MG63 (cell line): ENCODE results near the gene BCAS4. TPM values are rescaled to one million over a fixed set of nuclear protein-coding genes. Genes with fewer than 3 reads are reported as not detected.
A peak's percentile ranks its signal among the peaks of the same experiment; 100 is the strongest.

ENCODE experiments used
- DNase-seq: peaks from one replicate; pipeline ENCODE4 v3.0.0-alpha.2; 2020
- H3K27me3 ChIP-seq: fragments of 250-450 bp; sonication (Bioruptor Pico); 2 replicates; pipeline ENCODE4 v1.5.1; 2020; ENCODE audit warnings: mild to moderate bottlenecking, moderate library complexity
- H3K36me3 ChIP-seq: fragments of 250-450 bp; sonication (Bioruptor Pico); 2 replicates; pipeline ENCODE4 v1.5.1; 2020; ENCODE audit warnings: mild to moderate bottlenecking, moderate library complexity
- H3K4me3 ChIP-seq: fragments of 250-450 bp; sonication (Bioruptor Pico); 2 replicates; pipeline ENCODE4 v1.5.1; 2020; ENCODE audit warnings: mild to moderate bottlenecking, moderate library complexity
- H3K9me3 ChIP-seq: fragments of 250-450 bp; sonication (Bioruptor Pico); 2 replicates; pipeline ENCODE4 v1.5.1; 2020; ENCODE audit warnings: mild to moderate bottlenecking, moderate library complexity
- total RNA-seq: library from RNA; depleted of rRNA; stranded (reverse); fragments of >200 nt; shearing (Covaris generic); gene quantifications from 2 replicates; pipeline ENCODE4 v1.2.3, GENCODE V29; 2014; ENCODE audit warnings: low replicate concordance

The BCAS4 gene
- total RNA-seq, 1 experiment from 2014 or later = 13.1 TPM

DNA sequence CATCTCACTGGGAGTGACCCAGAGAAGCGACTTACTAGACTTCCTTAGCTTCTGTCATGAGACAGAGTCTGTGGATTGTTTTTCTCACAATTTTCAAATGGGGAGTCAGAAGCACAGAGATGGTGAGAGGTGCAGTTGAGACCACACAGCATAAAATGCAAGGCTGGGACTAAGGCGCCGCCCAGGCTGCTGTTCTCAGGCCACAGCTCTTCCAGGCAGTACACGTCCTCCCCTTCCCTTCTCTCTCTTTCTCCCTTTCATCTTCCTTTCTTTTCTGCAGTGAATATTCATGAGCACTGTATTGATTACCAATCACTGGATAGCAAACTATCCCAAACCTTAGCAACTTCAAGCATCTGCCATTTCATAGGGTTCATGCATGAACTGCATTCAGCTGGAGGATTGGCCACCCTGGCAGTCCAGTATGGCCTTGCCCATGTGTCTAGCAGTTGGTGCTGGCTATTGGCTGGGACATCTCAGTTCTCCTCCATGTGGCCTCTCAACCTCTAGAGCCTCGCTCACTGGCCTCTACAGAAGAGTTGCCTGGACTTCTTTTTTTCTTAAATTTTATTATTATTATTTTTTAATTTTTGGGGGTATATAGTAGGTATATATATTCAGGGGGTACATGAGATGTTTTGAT lies 11.4 kb downstream of the BCAS4 start:
- H3K27me3 ChIP-seq = no peaks in the 10 kb centered on the region
- H3K9me3 ChIP-seq = no peaks in the 10 kb centered on the region
- no peak overlapping the region for H3K4me3 ChIP-seq
- no peak for DNase-seq
- no peaks in the 10 kb centered on the region for H3K36me3 ChIP-seq

DNA sequence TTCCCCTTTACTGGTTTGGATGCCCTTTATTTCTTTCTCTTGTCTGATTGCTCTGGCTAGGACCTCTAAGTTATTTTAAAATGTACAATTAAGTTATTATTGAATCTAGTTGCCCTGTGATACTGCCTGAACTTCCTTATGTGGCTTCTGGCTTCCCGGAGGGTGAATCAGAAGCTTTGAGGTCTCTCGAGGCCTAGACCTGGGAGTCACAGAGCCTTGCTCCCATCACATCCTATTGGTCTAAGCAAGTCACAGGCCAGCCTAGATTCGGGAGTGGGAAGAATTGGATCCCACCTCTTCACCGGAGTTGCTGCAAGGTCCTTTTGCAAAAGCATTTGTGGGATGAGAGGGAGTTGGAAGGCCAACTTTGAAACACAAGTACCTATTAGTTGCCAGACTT lies 15.2 kb downstream of the BCAS4 start:
- Histone ChIP-seq H3K9me3 (no peaks in the 10 kb centered on the region), H3K27me3 (no peaks in the 10 kb centered on the region), H3K36me3 (no peaks in the 10 kb centered on the region), H3K4me3 (no peak overlapping the region)
- no peak for DNase-seq

DNA sequence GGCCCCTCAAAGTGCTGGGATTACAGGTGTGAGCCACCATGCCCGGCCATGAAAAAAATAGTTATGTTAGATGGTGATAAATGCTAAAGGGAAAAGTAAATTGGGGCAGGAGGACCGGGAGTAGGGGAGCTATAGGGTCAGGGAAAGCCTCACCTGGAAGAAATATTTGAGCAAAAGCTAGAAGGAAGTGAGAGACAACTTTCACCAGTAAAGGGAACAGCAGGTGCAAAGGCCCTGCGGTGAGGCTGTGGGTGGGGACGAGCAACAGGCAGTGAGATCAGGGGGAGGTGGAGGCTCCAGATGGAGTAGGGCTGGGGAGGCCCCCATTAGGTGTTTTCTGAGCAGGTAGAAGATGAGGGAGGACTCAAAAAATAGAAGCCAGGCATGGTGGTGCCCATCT lies 16.0 kb downstream of the BCAS4 start:
- Histone ChIP-seq H3K4me3 (no peak overlapping the region), H3K36me3 (no peaks in the 10 kb centered on the region), H3K9me3 (no peaks in the 10 kb centered on the region), H3K27me3 (no peaks in the 10 kb centered on the region)
- DNase-seq = no peak

DNA sequence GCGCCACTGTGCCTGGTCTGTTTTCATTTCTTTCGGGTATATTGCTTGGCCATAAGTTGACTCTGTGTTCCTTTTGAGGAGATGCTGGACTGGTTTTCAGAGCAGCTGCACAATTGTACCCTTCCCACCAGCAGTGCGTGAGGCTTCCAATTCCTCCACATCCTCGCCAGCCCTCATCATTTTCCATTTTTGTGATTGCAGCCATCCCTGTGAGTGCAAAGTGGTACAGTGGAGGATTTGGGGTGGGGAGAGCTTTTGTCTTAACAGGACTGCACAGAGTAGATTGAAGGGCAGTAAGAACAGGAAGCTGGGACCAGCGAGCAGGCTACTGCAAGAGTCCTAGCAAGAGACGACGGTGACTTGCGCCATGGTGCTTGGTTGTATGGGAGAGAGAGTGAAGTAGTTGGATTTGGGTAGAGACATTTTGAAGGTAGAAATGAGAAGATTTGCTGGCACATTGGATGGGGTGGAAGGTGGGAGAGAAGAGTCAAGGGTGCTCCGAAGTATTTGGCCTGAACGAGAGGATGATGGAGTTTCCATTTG lies 18.3 kb downstream of the BCAS4 start:
- Histone ChIP-seq H3K36me3 (no peaks in the 10 kb centered on the region), H3K9me3 (no peaks in the 10 kb centered on the region), H3K4me3 (no peak overlapping the region), H3K27me3 (no peaks in the 10 kb centered on the region)
- DNase-seq = no peak

DNA sequence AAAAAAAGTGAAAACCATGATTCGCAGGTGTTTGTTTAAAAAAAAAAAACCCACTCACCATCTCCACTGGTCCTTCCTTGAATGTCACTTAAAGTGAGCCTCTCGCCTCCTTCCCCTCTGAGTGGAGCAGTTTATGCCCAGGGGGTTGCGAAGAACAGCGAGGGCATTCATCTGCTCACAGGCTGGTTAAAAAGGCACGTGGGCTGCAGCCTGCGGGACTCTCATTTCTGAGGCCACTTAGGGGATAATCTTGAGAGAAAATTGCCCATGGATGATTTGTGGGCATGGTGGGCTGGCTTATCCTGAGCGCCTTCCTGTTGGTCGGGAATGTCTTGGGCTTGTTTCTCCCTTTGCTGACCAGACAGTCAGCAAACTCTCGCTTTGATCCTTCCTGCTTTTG lies 18.9 kb downstream of the BCAS4 start:
- H3K36me3 ChIP-seq = no peaks in the 10 kb centered on the region
- no peak for DNase-seq
- no peaks in the 10 kb centered on the region for H3K9me3 ChIP-seq
- H3K27me3 ChIP-seq = no peaks in the 10 kb centered on the region
- H3K4me3 ChIP-seq = no peak overlapping the region

DNA sequence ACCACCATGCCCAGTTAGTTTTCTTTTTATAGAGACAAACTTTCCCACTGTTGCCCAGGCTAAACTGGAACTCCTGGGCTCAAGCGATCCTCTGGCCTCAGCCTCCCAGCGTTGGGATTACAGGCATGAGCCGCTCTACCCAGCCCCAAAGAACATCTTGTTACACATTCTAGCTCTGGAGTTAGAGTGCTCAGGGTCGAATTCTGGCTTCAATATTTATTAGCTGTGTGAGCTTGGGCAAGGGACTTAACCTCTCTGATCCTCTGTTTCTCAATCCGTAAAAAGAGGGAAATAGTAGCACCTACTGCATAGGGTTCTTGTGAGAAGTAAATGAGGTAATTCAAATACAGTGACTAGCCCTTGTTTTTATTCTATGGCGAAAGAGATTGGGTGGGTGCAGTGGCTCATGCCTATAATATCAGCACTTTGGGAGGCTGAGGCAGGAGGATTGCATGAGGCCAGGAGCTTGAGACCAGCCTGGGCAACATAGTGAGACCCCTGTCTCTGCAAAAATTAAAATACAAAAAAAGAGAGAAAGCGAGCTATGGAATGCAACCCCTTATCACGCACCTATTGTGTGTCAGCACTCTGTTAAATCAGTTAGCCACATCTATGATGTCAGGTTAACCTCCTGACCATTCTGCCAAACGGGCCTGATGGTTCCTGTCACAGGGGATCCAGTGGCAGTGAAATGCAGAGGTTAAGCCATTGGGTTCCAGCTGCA lies 19.7 kb downstream of the BCAS4 start:
- no peak for DNase-seq

DNA sequence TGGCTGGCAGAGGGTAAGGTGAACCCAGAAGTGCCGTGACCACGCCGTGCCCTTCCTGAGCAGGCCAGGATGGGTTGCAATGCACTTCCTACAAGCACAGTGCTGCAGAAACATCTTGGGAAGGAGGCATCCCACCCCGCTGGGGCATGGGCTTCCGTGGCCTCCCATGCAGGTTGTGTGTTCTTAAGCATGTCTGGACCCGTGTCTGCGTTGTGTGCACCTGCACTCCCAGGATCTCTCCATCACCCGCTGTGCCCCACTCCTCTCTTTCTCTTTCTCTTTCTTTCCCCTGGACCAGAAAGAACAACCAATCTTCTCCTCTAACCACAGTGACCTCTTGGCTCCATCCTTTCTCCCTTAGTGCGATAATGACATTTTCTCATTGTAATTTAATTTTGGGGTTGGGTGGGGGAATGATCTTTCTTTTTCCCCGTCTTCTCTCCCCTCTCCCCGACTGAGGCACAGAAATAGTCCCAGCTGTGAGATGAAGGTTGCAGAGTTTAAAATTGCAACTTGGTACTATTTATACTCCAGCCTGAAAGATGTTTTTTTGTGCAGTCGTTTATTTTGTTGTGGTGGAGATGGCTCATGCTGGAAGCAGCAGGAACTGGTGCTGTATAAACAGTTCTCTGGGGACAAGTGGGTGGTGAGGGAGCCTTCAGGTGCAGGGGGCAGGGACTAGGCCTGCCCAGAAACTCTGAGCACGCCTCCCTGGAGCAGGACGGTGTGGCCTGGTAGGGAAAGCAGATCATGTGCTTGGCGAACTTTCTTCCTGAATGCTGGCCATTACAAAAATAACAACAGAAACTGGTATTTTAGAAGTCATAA lies 20.5 kb downstream of the BCAS4 start:
- DNase-seq = peak; percentile 46
- no peaks in the 10 kb centered on the region for H3K9me3 ChIP-seq
- no peak overlapping the region for H3K4me3 ChIP-seq
- H3K27me3 ChIP-seq = no peaks in the 10 kb centered on the region
- H3K36me3 ChIP-seq = 0 out of 2 replicates have a peak, but pooled peaks cover 2% of the 10 kb centered on the region

More for the DNA sequence above, 19.7 kb downstream of the BCAS4 start:
- Histone ChIP-seq H3K4me3 (no peak overlapping the region), H3K9me3 (no peaks in the 10 kb centered on the region), H3K36me3 (0 out of 2 replicates have a peak, but pooled peaks cover 2% of the 10 kb centered on the region), H3K27me3 (no peaks in the 10 kb centered on the region)

DNA sequence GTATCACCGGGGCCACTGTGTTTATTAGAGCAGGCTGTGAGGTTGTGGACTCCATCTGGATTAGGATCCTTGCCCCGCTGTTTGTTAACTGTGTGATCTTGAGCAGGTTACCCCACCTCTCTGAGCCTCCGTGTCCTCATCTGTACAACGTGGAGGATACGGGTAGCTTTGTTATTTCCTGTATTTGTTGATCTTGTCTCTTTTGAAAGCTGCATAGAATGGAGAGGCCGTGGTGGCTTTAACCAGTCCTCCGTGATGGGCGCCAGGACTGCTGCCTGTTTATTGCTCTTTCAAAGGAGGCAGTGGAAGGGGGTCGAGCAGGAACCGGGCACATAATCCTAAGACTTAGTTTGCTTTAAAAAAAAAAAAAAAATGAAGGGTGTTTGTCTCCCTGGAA lies 22.9 kb downstream of the BCAS4 start:
- Histone ChIP-seq H3K9me3 (no peaks in the 10 kb centered on the region), H3K36me3 (0 out of 2 replicates have a peak, but pooled peaks cover 2% of the 10 kb centered on the region), H3K27me3 (no peaks in the 10 kb centered on the region), H3K4me3 (no peak overlapping the region)
- DNase-seq = no peak

DNA sequence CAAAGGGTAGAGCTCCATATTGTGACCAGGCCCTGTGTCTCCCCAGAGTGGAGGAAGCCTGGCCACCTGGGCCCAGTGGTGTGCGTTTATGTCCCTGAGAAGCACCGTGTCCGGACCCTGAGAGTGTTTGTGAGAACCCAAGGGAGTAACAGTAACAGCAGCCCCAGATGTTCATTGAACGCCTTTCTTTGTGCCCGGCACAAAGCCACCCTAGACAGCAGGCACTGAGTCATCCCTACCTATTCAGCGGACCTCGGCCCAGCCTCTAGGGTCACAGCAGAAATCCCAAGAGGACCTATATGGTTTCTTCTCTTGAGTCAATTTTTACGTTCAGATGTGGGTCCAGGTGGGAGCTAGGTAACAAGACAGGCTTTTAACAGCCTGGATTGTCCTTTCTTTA lies 24.5 kb downstream of the BCAS4 start:
- H3K9me3 ChIP-seq = no peaks in the 10 kb centered on the region
- DNase-seq = no peak
- H3K4me3 ChIP-seq = no peak overlapping the region
- 0 out of 2 replicates have a peak, but pooled peaks cover 2% of the 10 kb centered on the region for H3K36me3 ChIP-seq
- H3K27me3 ChIP-seq = no peaks in the 10 kb centered on the region

DNA sequence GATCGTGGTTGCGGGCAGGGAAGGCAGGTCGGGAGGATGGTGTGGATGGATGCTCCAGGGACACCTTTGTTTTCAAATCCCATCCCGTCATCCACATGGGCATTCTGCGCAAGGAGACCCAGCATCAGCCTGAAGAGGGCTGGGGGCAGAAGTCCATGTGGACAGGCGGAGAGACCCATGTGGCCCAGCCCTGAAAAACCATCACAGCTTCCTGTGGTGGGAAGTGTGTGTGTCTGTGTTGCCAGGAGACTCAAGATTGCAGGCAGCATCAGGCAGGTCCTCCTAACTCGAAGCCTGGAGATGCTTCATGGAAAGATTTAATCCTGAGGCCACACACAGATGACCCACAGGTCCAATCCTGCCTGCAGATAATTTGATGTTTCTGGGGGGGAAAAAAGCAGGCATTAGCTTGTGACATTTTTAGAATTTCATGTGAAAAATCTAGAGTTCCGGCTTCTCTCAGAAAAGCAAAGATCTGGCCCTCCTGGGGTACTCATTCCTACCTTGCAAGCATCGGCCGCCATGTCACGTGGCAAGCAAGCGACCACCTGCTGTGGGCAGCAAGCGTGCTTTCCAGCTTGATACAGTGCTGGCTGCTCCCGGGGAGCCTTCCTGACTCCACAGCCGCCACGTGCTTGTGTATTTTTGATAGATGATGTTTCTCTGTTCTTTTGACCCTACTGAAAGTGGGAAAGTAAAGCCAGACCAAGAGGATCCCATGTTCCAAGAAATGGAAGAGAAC lies 25.8 kb downstream of the BCAS4 start:
- DNase-seq = no peak
- H3K27me3 ChIP-seq = no peaks in the 10 kb centered on the region
- no peaks in the 10 kb centered on the region for H3K9me3 ChIP-seq
- 0 out of 2 replicates have a peak, but pooled peaks cover 2% of the 10 kb centered on the region for H3K36me3 ChIP-seq
- H3K4me3 ChIP-seq = no peak overlapping the region

DNA sequence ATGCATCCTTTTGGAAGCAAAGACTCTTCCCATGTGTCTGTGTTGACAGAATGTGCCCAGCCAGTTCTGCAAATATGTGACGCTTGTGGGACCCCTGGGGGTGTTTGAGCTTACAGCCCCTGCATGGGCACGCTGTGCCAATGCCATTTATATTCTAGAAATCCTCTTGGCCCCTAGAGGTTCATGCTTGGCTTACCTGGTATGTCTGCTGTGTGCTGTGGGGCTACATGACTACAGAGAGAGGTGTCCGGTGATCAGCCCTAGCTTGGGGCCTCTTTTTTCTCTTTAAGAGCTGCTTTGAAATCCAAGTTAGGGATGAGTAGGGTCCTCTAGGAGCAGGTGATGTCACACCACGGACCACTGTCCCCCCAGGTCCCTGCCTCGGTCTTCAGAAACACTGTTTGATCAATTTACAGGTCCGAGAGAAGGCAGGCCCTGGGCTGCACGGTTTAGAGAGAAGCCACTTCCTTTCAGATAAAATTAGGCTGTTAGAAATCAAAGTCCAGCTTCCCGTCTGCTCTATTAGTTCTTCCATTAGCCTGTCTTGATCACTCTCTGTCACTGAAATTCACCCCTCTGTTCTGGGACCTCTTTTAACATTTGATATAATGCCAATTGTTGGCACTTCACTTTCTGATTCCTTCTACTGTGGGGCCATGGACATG lies 26.5 kb downstream of the BCAS4 start:
- DNase-seq = no peak
- H3K36me3 ChIP-seq = 0 out of 2 replicates have a peak, but pooled peaks cover 2% of the 10 kb centered on the region
- no peaks in the 10 kb centered on the region for H3K27me3 ChIP-seq
- H3K9me3 ChIP-seq = no peaks in the 10 kb centered on the region
- no peak overlapping the region for H3K4me3 ChIP-seq

DNA sequence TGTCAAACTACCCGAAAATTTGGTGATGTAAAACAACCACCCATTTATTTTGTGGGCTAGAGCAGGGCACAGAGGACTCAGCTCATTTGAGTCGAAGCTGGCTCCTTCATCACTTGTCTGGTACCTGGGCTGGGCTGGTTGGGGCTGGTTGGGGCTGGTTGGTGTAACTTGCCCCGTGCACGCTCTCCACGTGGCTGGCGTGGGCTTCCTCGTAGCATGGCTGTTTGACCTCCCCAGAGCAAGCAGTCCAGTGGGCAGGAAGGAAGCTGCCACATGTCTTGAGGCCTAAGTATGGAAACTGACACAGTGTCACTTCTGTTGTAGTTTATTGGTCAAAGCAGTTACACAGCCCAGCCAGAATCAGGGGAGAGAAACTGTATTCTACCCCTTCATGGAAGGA lies 27.1 kb downstream of the BCAS4 start:
- 0 out of 2 replicates have a peak, but pooled peaks cover 2% of the 10 kb centered on the region for H3K36me3 ChIP-seq
- H3K27me3 ChIP-seq = no peaks in the 10 kb centered on the region
- H3K9me3 ChIP-seq = no peaks in the 10 kb centered on the region
- H3K4me3 ChIP-seq = no peak overlapping the region
- no peak for DNase-seq

DNA sequence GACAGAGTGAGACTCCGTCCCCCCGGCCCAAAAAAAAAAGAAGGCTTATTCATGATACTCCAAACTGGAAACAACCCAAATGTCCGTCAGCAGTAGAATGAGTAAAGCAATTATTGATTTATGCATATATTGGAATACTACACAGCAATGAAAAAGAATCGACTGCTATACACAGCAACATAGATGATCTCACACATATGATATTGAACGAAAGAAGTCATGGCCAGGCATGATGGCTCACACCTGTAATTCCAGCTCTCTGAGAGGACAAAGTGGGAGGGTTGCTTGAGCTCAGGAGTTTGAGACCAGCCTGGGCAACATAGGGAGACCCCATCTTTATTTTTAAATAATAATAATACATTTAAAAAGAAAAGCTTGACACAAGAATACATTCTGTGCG lies 28.5 kb downstream of the BCAS4 start:
- Histone ChIP-seq H3K36me3 (0 out of 2 replicates have a peak, but pooled peaks cover 2% of the 10 kb centered on the region), H3K9me3 (no peaks in the 10 kb centered on the region), H3K4me3 (no peak overlapping the region), H3K27me3 (no peaks in the 10 kb centered on the region)
- DNase-seq = no peak

DNA sequence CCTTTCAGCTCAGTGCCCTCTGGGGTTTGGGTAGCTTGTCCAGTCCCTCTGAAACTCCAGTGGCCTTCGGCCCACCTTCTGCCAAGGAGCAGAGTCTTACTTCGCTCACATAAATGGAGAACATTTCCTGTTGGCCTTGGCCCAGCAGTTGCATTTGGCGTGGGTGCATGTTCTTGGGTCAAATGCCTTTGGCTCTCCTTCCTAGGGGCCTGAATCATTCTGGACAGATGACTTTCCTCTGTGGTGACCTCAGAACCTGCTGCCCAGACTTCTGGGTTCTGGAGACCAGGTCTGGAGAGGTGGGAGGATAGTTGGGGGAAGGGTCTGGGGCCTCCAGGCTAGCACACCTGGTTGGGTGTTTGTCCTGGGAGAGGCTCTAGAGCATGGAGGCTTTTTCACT lies 29.3 kb downstream of the BCAS4 start:
- peak; percentile 98 for DNase-seq
- Histone ChIP-seq H3K9me3 (no peaks in the 10 kb centered on the region), H3K4me3 (no peak overlapping the region), H3K36me3 (0 out of 2 replicates have a peak, but pooled peaks cover 2% of the 10 kb centered on the region), H3K27me3 (no peaks in the 10 kb centered on the region)

DNA sequence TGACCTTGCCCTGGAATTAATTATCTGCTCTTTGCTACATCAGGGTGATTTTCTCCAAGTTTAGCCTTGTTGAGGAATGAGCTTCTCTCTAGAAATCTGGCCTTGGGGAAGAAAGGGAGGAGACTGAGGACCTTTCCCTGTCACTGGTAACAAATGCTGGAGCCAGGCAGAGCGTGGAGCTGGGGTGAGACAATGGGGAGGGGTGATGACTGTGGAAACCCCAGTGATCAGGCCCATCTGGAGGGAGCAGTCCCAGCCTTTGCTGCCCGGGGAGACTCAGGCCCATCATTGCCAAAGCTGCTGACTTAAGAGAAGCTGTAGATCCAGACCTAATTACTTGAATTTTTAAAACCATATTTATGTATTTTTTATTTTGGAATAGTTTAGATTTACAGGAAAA lies 31.3 kb downstream of the BCAS4 start:
- Histone ChIP-seq H3K27me3 (no peaks in the 10 kb centered on the region), H3K4me3 (no peak overlapping the region), H3K9me3 (no peaks in the 10 kb centered on the region), H3K36me3 (no peaks in the 10 kb centered on the region)
- no peak for DNase-seq
